Breast epithelium (tissue), 4 donors: ENCODE measurements around the gene SOCS1. TPM values are rescaled to one million over a fixed set of nuclear protein-coding genes. Genes with fewer than 3 reads are reported as not detected.

Source experiments
- DNase-seq, 2 donors: peaks; one replicate each; pipeline ENCODE4 v3.0.0-alpha.2; 2019; ENCODE audit warnings: low spot score in 2 of 2
- H3K27ac ChIP-seq, 2 donors: fragments of 200-600 bp; sonication (generic) in 1 of 2; one replicate each; pipeline ENCODE4 v1.5.1; 2016 to 2019; ENCODE audit warnings: mild to moderate bottlenecking in 1 of 2
- H3K27me3 ChIP-seq, 2 donors: fragments of 200-600 bp; sonication (generic) in 1 of 2; one replicate each; pipeline versions ENCODE4 v1.5.1 to v1.6.0; 2017 to 2019; ENCODE audit warnings: control low read depth in 1 of 2, mild to moderate bottlenecking in 1 of 2
- H3K36me3 ChIP-seq: fragments of 200-600 bp; one replicate; pipeline ENCODE4 v1.5.1; 2019
- H3K4me1 ChIP-seq, 2 donors: fragments of 200-600 bp; sonication (generic); one replicate each; pipeline ENCODE4 v1.5.1; 2016 to 2019; ENCODE audit warnings: control low read depth in 1 of 2
- H3K4me3 ChIP-seq, 3 donors: fragments of 200-600 bp; sonication (generic); 1 replicate in 2 of 3; 2 replicates in 1 of 3; pipeline ENCODE4 v1.5.1; 2016 to 2019; ENCODE audit warnings: mild to moderate bottlenecking in 3 of 3, moderate library complexity in 2 of 3
- H3K9me3 ChIP-seq, 2 donors: fragments of 200-600 bp; sonication (generic) in 1 of 2; one replicate each; pipeline ENCODE4 v1.5.1; 2016 to 2019; ENCODE audit warnings: control low read depth in 1 of 2
- POLR2A ChIP-seq: fragments of 450-650 bp; IDR thresholded peaks from one replicate; pipeline ENCODE4 v1.6.1; 2016; ENCODE audit warnings: antibody characterized with exemption, mild to moderate bottlenecking, moderate library complexity
- POLR2AphosphoS5 ChIP-seq, 3 donors: sonication (generic); formaldehyde crosslinking; IDR thresholded peaks; one replicate each; pipeline ENCODE4 v1.6.1; 2017; ENCODE audit warnings: antibody characterized with exemption in 3 of 3
- intact Hi-C: fragments of 100-400 bp; cut with DNase I; formaldehyde crosslinking; loops from one replicate; pipeline ENCODE4 v1.15.1; 2023; ENCODE audit warnings: low total_unique reads
- total RNA-seq, 3 donors: library from RNA; depleted of rRNA; stranded (reverse); fragments of >200 nt; gene quantifications; one replicate each; pipeline ENCODE4 v1.1.0, GENCODE V29; 2016
- TF ChIP-seq, protein P1 (sequence below), 3 donors: fragments of 450-650 bp; IDR thresholded peaks; one replicate each; pipeline ENCODE4 v1.5.1; 2016 to 2017; ENCODE audit warnings: antibody characterized with exemption in 3 of 3, mild to moderate bottlenecking in 3 of 3, moderate library complexity in 3 of 3

The SOCS1 gene
- total RNA-seq, 3 donors from 2014 or later, result 4.1 to 9.0 (median 5.6) TPM

- intact Hi-C loops, result no loop called here
- Histone ChIP-seq H3K4me1 (no peaks in the 10 kb centered on the region), H3K27me3 (no peaks in the 10 kb centered on the region), H3K4me3 (no peak overlapping the region), H3K27ac (no peak overlapping the region), H3K36me3 (no peaks in the 10 kb centered on the region), H3K9me3 (peaks cover 12 to 22% of the 10 kb centered on the region in 2 donors)
- DNase-seq, result no peak
- TF ChIP-seq POLR2AphosphoS5 (IDR thresholded peaks at IDR 0.05), result no peak
- TF ChIP-seq POLR2A, result no peak
- TF ChIP-seq, protein P1, sequence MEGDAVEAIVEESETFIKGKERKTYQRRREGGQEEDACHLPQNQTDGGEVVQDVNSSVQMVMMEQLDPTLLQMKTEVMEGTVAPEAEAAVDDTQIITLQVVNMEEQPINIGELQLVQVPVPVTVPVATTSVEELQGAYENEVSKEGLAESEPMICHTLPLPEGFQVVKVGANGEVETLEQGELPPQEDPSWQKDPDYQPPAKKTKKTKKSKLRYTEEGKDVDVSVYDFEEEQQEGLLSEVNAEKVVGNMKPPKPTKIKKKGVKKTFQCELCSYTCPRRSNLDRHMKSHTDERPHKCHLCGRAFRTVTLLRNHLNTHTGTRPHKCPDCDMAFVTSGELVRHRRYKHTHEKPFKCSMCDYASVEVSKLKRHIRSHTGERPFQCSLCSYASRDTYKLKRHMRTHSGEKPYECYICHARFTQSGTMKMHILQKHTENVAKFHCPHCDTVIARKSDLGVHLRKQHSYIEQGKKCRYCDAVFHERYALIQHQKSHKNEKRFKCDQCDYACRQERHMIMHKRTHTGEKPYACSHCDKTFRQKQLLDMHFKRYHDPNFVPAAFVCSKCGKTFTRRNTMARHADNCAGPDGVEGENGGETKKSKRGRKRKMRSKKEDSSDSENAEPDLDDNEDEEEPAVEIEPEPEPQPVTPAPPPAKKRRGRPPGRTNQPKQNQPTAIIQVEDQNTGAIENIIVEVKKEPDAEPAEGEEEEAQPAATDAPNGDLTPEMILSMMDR (IDR thresholded peaks at IDR 0.05), result no peak
Measured at GRCh38 chr16:11215935-11216556, 40.0 kb downstream of the SOCS1 start.

DNA sequence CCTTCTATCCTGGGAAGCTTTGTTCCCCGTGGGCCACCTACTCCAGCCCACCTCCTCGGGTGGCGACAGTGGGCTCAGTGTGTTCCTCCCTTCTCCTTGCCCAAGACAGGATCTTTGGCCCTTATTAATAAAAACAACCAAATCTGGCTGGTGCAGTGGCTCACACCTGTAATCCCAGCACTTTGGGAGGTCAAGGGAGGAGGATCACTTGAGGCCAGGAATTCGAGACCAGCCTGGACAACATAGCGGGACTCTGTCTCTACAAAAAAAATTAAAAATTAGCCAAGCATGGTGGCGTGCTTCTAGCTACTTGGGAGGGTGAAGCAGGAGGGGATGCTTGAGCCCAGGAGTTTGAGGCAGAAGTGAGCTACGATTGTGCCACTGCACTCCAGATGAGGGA, 42.2 kb downstream of the SOCS1 start:
- DNase-seq, result no peak
- Histone ChIP-seq H3K9me3 (peaks cover 12 to 18% of the 10 kb centered on the region in 2 donors), H3K36me3 (no peaks in the 10 kb centered on the region), H3K4me3 (no peak overlapping the region), H3K27ac (peak overlapping the region in 1 of 2 donors; percentile 75), H3K4me1 (no peaks in the 10 kb centered on the region), H3K27me3 (no peaks in the 10 kb centered on the region)
- intact Hi-C loops, result no loop called here
- TF ChIP-seq POLR2A (no peak), POLR2AphosphoS5 (IDR thresholded peaks at IDR 0.05) (no peak)
- TF ChIP-seq, protein P1 (IDR thresholded peaks at IDR 0.05), result no peak

DNA sequence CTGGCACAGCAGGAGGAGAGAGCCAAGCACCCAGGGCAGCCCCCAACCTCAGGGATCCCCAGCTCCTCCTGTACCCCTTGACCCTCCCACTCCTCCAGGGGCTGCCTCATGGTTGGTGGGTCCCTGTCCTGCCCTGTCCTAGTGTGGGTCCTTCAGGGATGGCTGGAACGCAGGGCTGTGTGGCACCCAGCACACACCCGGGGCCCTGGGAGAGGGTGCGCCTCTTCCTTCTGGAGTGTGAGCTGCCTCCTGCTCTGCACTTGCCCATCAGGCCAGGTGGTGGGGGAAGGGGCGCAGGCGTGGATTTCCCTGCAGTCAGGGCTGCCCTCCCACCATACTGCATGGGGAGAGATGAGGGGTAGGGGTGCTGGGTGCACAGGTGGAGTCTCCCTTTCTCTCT, 42.6 kb downstream of the SOCS1 start:
- no peak for DNase-seq
- Histone ChIP-seq H3K4me1 (no peaks in the 10 kb centered on the region), H3K27me3 (no peaks in the 10 kb centered on the region), H3K36me3 (no peaks in the 10 kb centered on the region), H3K27ac (peak overlapping the region in 1 of 2 donors; percentile 75), H3K4me3 (no peak overlapping the region), H3K9me3 (peaks cover 12 to 14% of the 10 kb centered on the region in 2 donors)
- intact Hi-C loops, result no loop called here
- TF ChIP-seq POLR2AphosphoS5 (IDR thresholded peaks at IDR 0.05), result no peak
- TF ChIP-seq POLR2A, result no peak
- TF ChIP-seq, protein P1 (IDR thresholded peaks at IDR 0.05), result no peak

DNA sequence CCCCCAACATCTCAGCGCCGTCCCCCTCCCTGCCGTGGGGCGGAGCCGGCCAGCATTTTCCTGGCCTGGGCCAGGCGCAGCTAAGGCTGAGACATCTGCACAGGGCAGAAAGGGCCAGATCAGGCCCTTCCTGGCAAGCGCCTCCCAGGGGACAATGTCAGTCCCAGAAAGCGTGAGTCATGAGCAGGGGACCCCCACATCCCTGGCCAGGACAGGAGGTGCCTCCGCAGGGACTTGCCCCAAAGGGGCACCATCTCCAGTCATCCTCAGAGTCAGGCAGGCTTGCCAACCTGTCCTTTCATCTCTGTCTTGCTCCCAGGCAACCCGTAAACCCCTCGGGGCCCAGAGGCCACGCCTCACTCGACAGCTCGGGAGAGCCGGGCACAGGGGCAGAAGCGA, 43.2 kb downstream of the SOCS1 start:
- intact Hi-C loops, result no loop called here
- no peaks in the 10 kb centered on the region for H3K27me3 ChIP-seq
- DNase-seq, result no peak
- peak overlapping the region in 1 of 2 donors; percentile 75 for H3K27ac ChIP-seq
- no peaks in the 10 kb centered on the region for H3K4me1 ChIP-seq
- H3K4me3 ChIP-seq, result no peak overlapping the region
- peak in 2 of 3 donors; percentile 20 to 39 for TF ChIP-seq POLR2AphosphoS5 (IDR thresholded peaks at IDR 0.05)
- TF ChIP-seq, protein P1 (IDR thresholded peaks at IDR 0.05), result no peak
- H3K9me3 ChIP-seq, result peaks cover 12% of the 10 kb centered on the region in 2 donors
- H3K36me3 ChIP-seq, result no peaks in the 10 kb centered on the region

- no peak for DNase-seq
- intact Hi-C loops, result no loop called here
- H3K9me3 ChIP-seq, result peaks cover 12 to 16% of the 10 kb centered on the region in 2 donors
Measured at GRCh38 chr16:11211977-11212797, 43.8 kb downstream of the SOCS1 start.

More at GRCh38 chr16:11211977-11212797, 43.8 kb downstream of the SOCS1 start:
- no peaks in the 10 kb centered on the region for H3K4me1 ChIP-seq
- TF ChIP-seq, protein P1 (IDR thresholded peaks at IDR 0.05), result no peak
- TF ChIP-seq POLR2A, result no peak
- TF ChIP-seq POLR2AphosphoS5 (IDR thresholded peaks at IDR 0.05), result no peak
- H3K27me3 ChIP-seq, result no peaks in the 10 kb centered on the region
- H3K4me3 ChIP-seq, result no peak overlapping the region
- no peaks in the 10 kb centered on the region for H3K36me3 ChIP-seq
- H3K27ac ChIP-seq, result peak overlapping the region in 1 of 2 donors; percentile 75
